Measurements from ENCODE around the gene PERP. TPM values are rescaled to one million over a fixed set of nuclear protein-coding genes. Genes with fewer than 3 reads are reported as not detected.

Gene PERP
- total RNA-seq: 10 to 100 TPM; 14.7 to 23.8 TPM
- 10 to 100 TPM; 36.8 to 57.8 TPM for polyA plus RNA-seq

GRCh38 chr6:138107078-138107751 is at the start of gene PERP:
Gene PERP, minus strand, starts transcription at chr6:138107419. Its CDS starts 79 bp downstream, at chr6:138107340.
- H3K9me3 ChIP-seq (ENCODE audit: control insufficient read depth in 4 of 4, low read length in 3 of 4): no peaks in the 10 kb centered on the region
- H3K27me3 ChIP-seq (ENCODE audit: control insufficient read depth in 4 of 4, insufficient read depth in 4 of 4, low read length in 3 of 4): no peaks in the 10 kb centered on the region
- peak; percentile 62 for DNase-seq (ENCODE audit: low spot score)
- TF ChIP-seq YY1 (IDR thresholded peaks at IDR 0.05) (peak; percentile 16), FOXA2 (IDR thresholded peaks at IDR 0.05) (no peak)
- H3K9ac ChIP-seq (ENCODE audit: low read depth in 1 of 2, low read length in 2 of 2): peak within 1 kb of the TSS; percentile 84 to 98
- no peaks in the 10 kb centered on the region for H3K36me3 ChIP-seq (ENCODE audit: control insufficient read depth in 4 of 4, insufficient read depth in 3 of 4, low read depth in 1 of 4, low read length in 3 of 4)
- peaks cover 0 to 24% (median 10%) of the 10 kb centered on the region in 4 donors for H3K4me1 ChIP-seq (ENCODE audit: control insufficient read depth in 4 of 4, insufficient read depth in 4 of 4, low read length in 3 of 4)
- H3K27ac ChIP-seq (ENCODE audit: low read depth in 1 of 2, low read length in 2 of 2): peak within 1 kb of the TSS; percentile 95
- H3K4me3 ChIP-seq (ENCODE audit: low read depth in 1 of 3, low read length in 3 of 3): peak within 1 kb of the TSS; percentile 67 to 79 (median 75)
- WGBS: under 1% methylated on average over 83 of the region's 83 CpGs

- H3K4me3 ChIP-seq (ENCODE audit: low read depth in 1 of 3, low read length in 3 of 3): no peak overlapping the region
- no peaks in the 10 kb centered on the region for H3K4me1 ChIP-seq (ENCODE audit: control insufficient read depth in 4 of 4, insufficient read depth in 4 of 4, low read length in 3 of 4)
- H3K36me3 ChIP-seq (ENCODE audit: control insufficient read depth in 4 of 4, insufficient read depth in 3 of 4, low read depth in 1 of 4, low read length in 3 of 4): no peaks in the 10 kb centered on the region
- no peak overlapping the region for H3K27ac ChIP-seq (ENCODE audit: low read depth in 1 of 2, low read length in 2 of 2)
- TF ChIP-seq TAF1 (conservative IDR thresholded peaks at IDR 0.05): no peak
- TF ChIP-seq CTCF (IDR thresholded peaks at IDR 0.05; ENCODE audit: low read depth, low read length, missing input control): no peak
- TF ChIP-seq REST (IDR thresholded peaks at IDR 0.05): no peak
- TF ChIP-seq MAX (IDR thresholded peaks at IDR 0.05): no peak
- no peak for TF ChIP-seq HNF4A (conservative IDR thresholded peaks at IDR 0.05)
- no peak for TF ChIP-seq FOXA1 (IDR thresholded peaks at IDR 0.05)
- DNase-seq (ENCODE audit: low spot score): no peak
- WGBS: 86% methylated on average over 1 of the region's 1 CpG
- H3K9ac ChIP-seq (ENCODE audit: low read depth in 1 of 2, low read length in 2 of 2): no peak overlapping the region
- H3K27me3 ChIP-seq (ENCODE audit: control insufficient read depth in 4 of 4, insufficient read depth in 4 of 4, low read length in 3 of 4): peaks cover 0 to under 1% (median 0%) of the 10 kb centered on the region in 4 donors
- peaks cover 0 to 11% (median under 1%) of the 10 kb centered on the region in 4 donors for H3K9me3 ChIP-seq (ENCODE audit: control insufficient read depth in 4 of 4, low read length in 3 of 4)
Measured at GRCh38 chr6:138155443-138155842, 48.2 kb upstream of the PERP start.

GRCh38 chr6:138146544-138146943 is 39.3 kb upstream of the PERP start:
- H3K27me3 ChIP-seq (ENCODE audit: control insufficient read depth in 4 of 4, insufficient read depth in 4 of 4, low read length in 3 of 4): no peaks in the 10 kb centered on the region
- TF ChIP-seq JUND (IDR thresholded peaks at IDR 0.05): no peak
- no peak for TF ChIP-seq REST (IDR thresholded peaks at IDR 0.05)
- TF ChIP-seq HNF4A (conservative IDR thresholded peaks at IDR 0.05): no peak
- TF ChIP-seq NR2F2 (IDR thresholded peaks at IDR 0.05): no peak
- no peak for TF ChIP-seq EGR1 (IDR thresholded peaks at IDR 0.05; ENCODE audit: low read depth in 2 of 2)
- no peak for TF ChIP-seq ATF3 (IDR thresholded peaks at IDR 0.05)
- TF ChIP-seq ZBTB33 (IDR thresholded peaks at IDR 0.05): no peak
- TF ChIP-seq RXRA (IDR thresholded peaks at IDR 0.05): no peak

More at GRCh38 chr6:138146544-138146943, 39.3 kb upstream of the PERP start:
- no peak overlapping the region for H3K27ac ChIP-seq (ENCODE audit: low read depth in 1 of 2, low read length in 2 of 2)
- DNase-seq (ENCODE audit: low spot score): no peak
- H3K36me3 ChIP-seq (ENCODE audit: control insufficient read depth in 4 of 4, insufficient read depth in 3 of 4, low read depth in 1 of 4, low read length in 3 of 4): no peaks in the 10 kb centered on the region
- H3K9ac ChIP-seq (ENCODE audit: low read depth in 1 of 2, low read length in 2 of 2): no peak overlapping the region
- no peak overlapping the region for H3K4me3 ChIP-seq (ENCODE audit: low read depth in 1 of 3, low read length in 3 of 3)
- H3K4me1 ChIP-seq (ENCODE audit: control insufficient read depth in 4 of 4, insufficient read depth in 4 of 4, low read length in 3 of 4): no peaks in the 10 kb centered on the region
- 92% methylated on average over 5 of the region's 5 CpGs for WGBS
- H3K9me3 ChIP-seq (ENCODE audit: control insufficient read depth in 4 of 4, low read length in 3 of 4): no peaks in the 10 kb centered on the region
